K562 (cell line): ENCODE results near the gene ENTPD3. TPM values are rescaled to one million over a fixed set of nuclear protein-coding genes. Genes with fewer than 3 reads are reported as not detected.

Experiments used
- ADNP ChIP-seq: fragments of 200-800 bp; sonication (Bioruptor generic); IDR thresholded peaks from 2 replicates; pipeline ENCODE4 v1.6.1; 2016; ENCODE audit warnings: missing genetic modification characterization, missing compliant biosample characterization
- ATF7 ChIP-seq: fragments of 450-650 bp; IDR thresholded peaks from 2 replicates; pipeline ENCODE4 v1.7.1; 2014; ENCODE audit warnings: mild to moderate bottlenecking, moderate library complexity
- DNMT1 ChIP-seq: fragments of 450-650 bp; IDR thresholded peaks from 2 replicates; pipeline ENCODE4 v1.6.1; 2016; ENCODE audit warnings: antibody characterized with exemption, mild to moderate bottlenecking
- EHMT2 ChIP-seq: fragments of 450-650 bp; IDR thresholded peaks from 2 replicates; pipeline ENCODE4 v1.6.1; 2018; ENCODE audit warnings: antibody characterized with exemption
- ELF2 ChIP-seq: fragments of 250-450 bp; sonication (Bioruptor Pico); IDR thresholded peaks from 2 replicates; pipeline ENCODE4 v1.5.0; 2021; ENCODE audit warnings: mild to moderate bottlenecking
- ETV1 ChIP-seq: fragments of 450-650 bp; conservative IDR thresholded peaks from 2 replicates; pipeline ENCODE4 v1.6.1; 2016; ENCODE audit warnings: missing genetic modification characterization, control low read depth, low read depth, missing compliant biosample characterization
- GABPB1 ChIP-seq: sonication (generic); formaldehyde crosslinking; IDR thresholded peaks from 2 replicates; pipeline ENCODE4 v1.8.0; 2022; ENCODE audit warnings: mild to moderate bottlenecking, missing genetic modification reagents
- HNRNPH1 ChIP-seq: fragments of 200-400 bp; formaldehyde crosslinking; optimal IDR thresholded peaks from 2 replicates; pipeline ENCODE3; 2017; ENCODE audit warnings: low read depth, mild to moderate bottlenecking, low read length, moderate library complexity
- LEF1 ChIP-seq: fragments of 450-650 bp; IDR thresholded peaks from 2 replicates; pipeline ENCODE4 v1.6.1; 2016; ENCODE audit warnings: mild to moderate bottlenecking
- MAFF ChIP-seq: IDR thresholded peaks from 2 replicates; pipeline ENCODE4 v1.6.1; 2012; ENCODE audit warnings: low read length, improper control_type of control experiment
- MCM2 ChIP-seq: fragments of 450-650 bp; IDR thresholded peaks from 2 replicates; pipeline ENCODE4 v1.6.1; 2017; ENCODE audit warnings: low read depth, mild to moderate bottlenecking
- MTA1 ChIP-seq: fragments of 450-650 bp; IDR thresholded peaks from 2 replicates; pipeline ENCODE4 v1.6.1; 2017; ENCODE audit warnings: borderline replicate concordance
- POLR2A ChIP-seq: fragments of 450-650 bp; conservative IDR thresholded peaks from 2 replicates; pipeline ENCODE4 v1.6.1; 2016
- POLR3A ChIP-seq: IDR thresholded peaks from 2 replicates; pipeline ENCODE4 v1.6.1; 2011; ENCODE audit warnings: borderline replicate concordance, mild to moderate bottlenecking, moderate library complexity; ENCODE audit not compliant: insufficient read length, insufficient read depth; ENCODE audit errors: extremely low read depth
- PYGO2 ChIP-seq: fragments of 450-650 bp; IDR thresholded peaks from 2 replicates; pipeline ENCODE4 v1.6.1; 2016; ENCODE audit warnings: mild to moderate bottlenecking, missing genetic modification characterization, moderate library complexity, missing compliant biosample characterization
- RAD51 ChIP-seq: fragments of 450-650 bp; IDR thresholded peaks from 2 replicates; pipeline ENCODE4 v1.7.1; 2016; ENCODE audit warnings: low read depth, mild to moderate bottlenecking, borderline replicate concordance
- RBM17 ChIP-seq: fragments of 200-400 bp; formaldehyde crosslinking; IDR thresholded peaks from 2 replicates; pipeline ENCODE4 v1.6.1; 2017; ENCODE audit warnings: low read depth, mild to moderate bottlenecking, low read length, borderline replicate concordance
- SRSF1 ChIP-seq: fragments of 200-400 bp; formaldehyde crosslinking; IDR thresholded peaks from 2 replicates; pipeline ENCODE4 v1.6.1; 2017; ENCODE audit warnings: mild to moderate bottlenecking, low read depth, low read length, moderate library complexity
- TCF15 ChIP-seq: fragments of 250-450 bp; sonication (Bioruptor Pico); IDR thresholded peaks from 2 replicates; pipeline ENCODE4 v1.8.0; 2022; ENCODE audit warnings: moderate library complexity, mild to moderate bottlenecking, inconsistent platforms
- ZC3H11A ChIP-seq: IDR thresholded peaks from 2 replicates; pipeline ENCODE4 v1.6.1; 2012; ENCODE audit warnings: low read depth, low read length, improper control_type of control experiment
- ZFP36 ChIP-seq: fragments of 150-350 bp; IDR thresholded peaks from 2 replicates; pipeline ENCODE4 v1.6.1; 2018; ENCODE audit warnings: low read length, low read depth; ENCODE audit not compliant: partially characterized antibody
- ZFX ChIP-seq: sonication (generic); formaldehyde crosslinking; IDR thresholded peaks from 2 replicates; pipeline ENCODE4 v1.8.0; 2022; ENCODE audit warnings: mild to moderate bottlenecking, missing genetic modification reagents, moderate library complexity
- ZNF174 ChIP-seq: fragments of 250-450 bp; sonication (Bioruptor Pico); IDR thresholded peaks from 2 replicates; pipeline ENCODE4 v1.4.0; 2020; ENCODE audit warnings: mild to moderate bottlenecking
- ZNF175 ChIP-seq: fragments of 200-800 bp; sonication (Bioruptor generic); IDR thresholded peaks from 2 replicates; pipeline ENCODE4 v1.6.1; 2016; ENCODE audit warnings: low read depth, mild to moderate bottlenecking, missing genetic modification characterization, missing compliant biosample characterization
- ZNF23 ChIP-seq: fragments of 250-450 bp; sonication (Bioruptor Pico); IDR thresholded peaks from 2 replicates; pipeline ENCODE4 v1.4.0; 2020; ENCODE audit warnings: mild to moderate bottlenecking
- polyA plus RNA-seq, 8 experiments: library from polyadenylated mRNA; depleted of rRNA in 4 of 8; stranded (reverse) in 5 of 8; unstranded in 3 of 8; fragments of >200 nt; fragmentation: Nextera tagmentation in 2 of 8; fragmentation: Illumina TruSeq in 1 of 8; extraction: Ambion mirVana in 2 of 8; extraction: Trizol in 1 of 8; gene quantifications; 2 replicates each; pipeline versions ENCODE4 v1.2.1 to v1.2.3, GENCODE V29; 2011 to 2014; ENCODE audit warnings: inconsistent platforms in 1 of 8, missing spikeins in 1 of 8
- total RNA-seq, 7 experiments: library from RNA; depleted of rRNA in 6 of 7; stranded (reverse); fragments of >200 nt in 6 of 7; fragmentation: Illumina TruSeq in 2 of 7; extraction: Trizol in 2 of 7; gene quantifications; 2 replicates each; pipeline versions ENCODE4 v1.2.1 to v1.2.3, GENCODE V29; 2011 to 2021; ENCODE audit warnings: low replicate concordance in 1 of 7
- TF ChIP-seq, protein P1 (sequence below): fragments of 450-650 bp; IDR thresholded peaks from 2 replicates; pipeline ENCODE4 v1.7.1; 2018; ENCODE audit warnings: mild to moderate bottlenecking, low read depth; ENCODE audit not compliant: partially characterized antibody
- TF ChIP-seq, protein P2 (sequence below): fragments of 250-450 bp; sonication (Bioruptor Pico); IDR thresholded peaks from 2 replicates; pipeline ENCODE4 v1.8.0; 2022; ENCODE audit warnings: moderate library complexity, mild to moderate bottlenecking, inconsistent platforms

The ENTPD3 gene
- total and polyA plus RNA-seq, 9 of the 15 experiments (the other 6 are each of a cell fraction or from before 2014, with no cell fraction given), result 0.23 to 2.1 (median 0.58) TPM

DNA sequence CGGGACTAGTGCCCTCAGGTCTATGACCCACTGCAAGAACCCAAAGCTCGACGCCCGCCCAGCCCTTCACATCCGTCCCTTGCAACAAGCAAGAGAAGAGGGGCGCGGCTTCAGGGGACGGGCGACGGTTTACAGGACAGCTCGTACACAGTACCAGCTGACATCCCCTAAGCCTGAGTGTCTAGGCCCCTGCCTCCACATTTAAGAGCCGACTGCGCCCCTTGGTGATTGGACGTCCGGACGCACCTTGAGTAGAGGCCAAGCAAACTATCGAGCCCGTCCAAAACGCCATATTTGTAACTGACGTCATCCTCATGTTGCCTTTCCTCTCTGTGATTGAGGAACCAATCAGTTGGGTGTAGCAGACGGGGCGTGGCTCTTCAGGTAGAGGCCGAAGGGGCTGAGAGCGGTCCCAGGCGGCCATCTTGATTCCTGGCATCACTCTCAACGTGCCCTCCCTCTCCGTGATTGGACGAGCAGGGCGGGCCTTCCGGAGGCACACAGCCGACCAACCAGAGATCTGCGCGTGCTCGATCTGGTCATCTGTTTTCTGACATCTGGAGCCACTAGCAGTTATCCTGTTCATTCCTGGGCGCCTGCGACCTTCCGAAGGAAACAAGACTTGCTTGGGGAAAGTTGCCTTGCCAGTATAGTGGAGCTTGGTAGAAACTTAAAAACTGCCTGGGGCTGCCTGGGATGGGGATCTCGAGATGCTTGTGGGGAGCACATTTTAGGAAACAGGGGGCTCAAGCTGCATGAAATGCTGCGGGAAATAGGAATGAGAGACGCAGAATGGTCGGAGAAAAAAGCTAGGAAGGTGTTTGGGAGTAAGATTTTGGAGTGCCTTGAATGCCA lies 66.1 kb downstream of the ENTPD3 start (continued):
- TF ChIP-seq RBM17 (no peak), MTA1 (peak; percentile 58), ZC3H11A (no peak), LEF1 (no peak), ADNP (tag) (no peak), EHMT2 (peak; percentile 70; the same call in 1 of the 2 replicates), MCM2 (no peak), ZNF174 (CRISPR knock-in tag) (no peak), ZNF23 (CRISPR knock-in tag) (no peak), ELF2 (CRISPR knock-in tag) (no peak), ZNF175 (peak; percentile 57; the same call in 1 of the 2 replicates), PYGO2 (tag) (peak; percentile 54; the same call in 1 of the 2 replicates), HNRNPH1 (no peak), SRSF1 (no peak), GABPB1 (CRISPR knock-in tag) (peak; percentile 92), RAD51 (0 out of 2 replicates have a peak, but pooled peaks have one; percentile 16), ATF7 (peak; percentile 100), ZFX (CRISPR knock-in tag) (peak; percentile 95), POLR3A (no peak), MAFF (no peak), POLR2A (peak; percentile 95), ETV1 (tag) (peak; percentile 52; the same call in 1 of the 2 replicates), TCF15 (CRISPR knock-in tag) (no peak), ZFP36 (no peak), DNMT1 (no peak)
- TF ChIP-seq, protein P1, sequence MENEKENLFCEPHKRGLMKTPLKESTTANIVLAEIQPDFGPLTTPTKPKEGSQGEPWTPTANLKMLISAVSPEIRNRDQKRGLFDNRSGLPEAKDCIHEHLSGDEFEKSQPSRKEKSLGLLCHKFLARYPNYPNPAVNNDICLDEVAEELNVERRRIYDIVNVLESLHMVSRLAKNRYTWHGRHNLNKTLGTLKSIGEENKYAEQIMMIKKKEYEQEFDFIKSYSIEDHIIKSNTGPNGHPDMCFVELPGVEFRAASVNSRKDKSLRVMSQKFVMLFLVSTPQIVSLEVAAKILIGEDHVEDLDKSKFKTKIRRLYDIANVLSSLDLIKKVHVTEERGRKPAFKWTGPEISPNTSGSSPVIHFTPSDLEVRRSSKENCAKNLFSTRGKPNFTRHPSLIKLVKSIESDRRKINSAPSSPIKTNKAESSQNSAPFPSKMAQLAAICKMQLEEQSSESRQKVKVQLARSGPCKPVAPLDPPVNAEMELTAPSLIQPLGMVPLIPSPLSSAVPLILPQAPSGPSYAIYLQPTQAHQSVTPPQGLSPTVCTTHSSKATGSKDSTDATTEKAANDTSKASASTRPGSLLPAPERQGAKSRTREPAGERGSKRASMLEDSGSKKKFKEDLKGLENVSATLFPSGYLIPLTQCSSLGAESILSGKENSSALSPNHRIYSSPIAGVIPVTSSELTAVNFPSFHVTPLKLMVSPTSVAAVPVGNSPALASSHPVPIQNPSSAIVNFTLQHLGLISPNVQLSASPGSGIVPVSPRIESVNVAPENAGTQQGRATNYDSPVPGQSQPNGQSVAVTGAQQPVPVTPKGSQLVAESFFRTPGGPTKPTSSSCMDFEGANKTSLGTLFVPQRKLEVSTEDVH, result no peak
- TF ChIP-seq, protein P2, sequence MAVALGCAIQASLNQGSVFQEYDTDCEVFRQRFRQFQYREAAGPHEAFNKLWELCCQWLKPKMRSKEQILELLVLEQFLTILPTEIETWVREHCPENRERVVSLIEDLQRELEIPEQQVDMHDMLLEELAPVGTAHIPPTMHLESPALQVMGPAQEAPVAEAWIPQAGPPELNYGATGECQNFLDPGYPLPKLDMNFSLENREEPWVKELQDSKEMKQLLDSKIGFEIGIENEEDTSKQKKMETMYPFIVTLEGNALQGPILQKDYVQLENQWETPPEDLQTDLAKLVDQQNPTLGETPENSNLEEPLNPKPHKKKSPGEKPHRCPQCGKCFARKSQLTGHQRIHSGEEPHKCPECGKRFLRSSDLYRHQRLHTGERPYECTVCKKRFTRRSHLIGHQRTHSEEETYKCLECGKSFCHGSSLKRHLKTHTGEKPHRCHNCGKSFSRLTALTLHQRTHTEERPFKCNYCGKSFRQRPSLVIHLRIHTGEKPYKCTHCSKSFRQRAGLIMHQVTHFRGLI (CRISPR knock-in tag), result no peak
